AG20443 (cell line): ENCODE measurements around the gene ILDR2.

Experiments
- DNase-seq: peaks from one replicate; pipeline ENCODE4 v3.0.0; 2012; ENCODE audit warnings: low spot score, mixed read lengths

ILDR2 gene

GRCh38 chr1:166969074-166969677 lies 6.2 kb downstream of the ILDR2 start:
- DNase-seq = no peak

DNA sequence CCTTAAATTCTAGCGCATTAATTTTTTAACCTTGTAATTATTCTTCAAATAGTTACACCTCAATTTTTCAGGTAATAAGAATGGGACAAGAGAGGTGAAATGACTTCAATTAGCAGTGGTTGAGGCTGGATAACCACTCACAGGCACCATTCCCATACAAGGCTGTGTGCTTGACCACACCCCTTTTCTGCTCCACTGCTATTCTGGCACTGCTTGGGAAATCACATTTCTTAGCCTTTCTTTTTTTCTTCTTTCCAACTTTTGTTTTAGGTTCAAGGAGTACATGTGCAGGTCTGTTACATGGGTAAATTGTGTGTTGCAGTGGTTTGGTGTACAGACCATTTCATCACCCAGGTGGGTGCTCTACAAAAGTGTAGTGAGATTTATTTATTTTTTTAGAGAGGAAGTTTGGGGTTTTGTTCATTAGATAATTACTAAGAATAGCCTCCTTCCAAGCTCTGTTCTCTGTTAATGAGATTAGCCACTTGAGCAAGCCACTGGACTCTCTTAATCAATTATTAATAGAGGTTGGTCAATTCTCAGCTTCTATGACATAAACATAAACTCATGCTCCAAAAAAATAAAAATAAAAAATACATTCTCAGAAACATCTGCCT lies 14.4 kb downstream of the ILDR2 start:
- DNase-seq = no peak

DNA sequence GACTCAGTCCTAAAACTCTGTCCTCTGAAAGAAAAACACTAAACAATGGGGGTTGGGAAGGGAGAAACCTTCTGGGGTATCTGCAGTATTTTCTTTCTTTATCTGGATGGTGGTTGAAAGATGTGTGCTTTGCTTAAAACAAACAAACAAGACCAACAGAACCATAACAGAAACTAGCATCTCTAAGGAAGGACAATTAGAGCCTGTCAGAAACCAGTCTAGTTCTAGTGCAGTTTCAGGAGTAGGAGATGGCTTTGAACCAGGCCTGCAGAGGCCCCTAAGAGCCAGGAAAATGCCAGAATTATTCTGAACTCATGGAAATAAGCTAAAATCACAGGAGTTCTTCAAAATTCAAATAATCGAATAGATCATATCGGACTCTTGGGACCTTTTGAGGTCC lies 18.5 kb downstream of the ILDR2 start:
- DNase-seq = no peak

- no peak for DNase-seq
Measured at GRCh38 chr1:166956057-166956850, 19.1 kb downstream of the ILDR2 start.

GRCh38 chr1:166953491-166953890 lies 21.8 kb downstream of the ILDR2 start:
- DNase-seq = no peak

DNA sequence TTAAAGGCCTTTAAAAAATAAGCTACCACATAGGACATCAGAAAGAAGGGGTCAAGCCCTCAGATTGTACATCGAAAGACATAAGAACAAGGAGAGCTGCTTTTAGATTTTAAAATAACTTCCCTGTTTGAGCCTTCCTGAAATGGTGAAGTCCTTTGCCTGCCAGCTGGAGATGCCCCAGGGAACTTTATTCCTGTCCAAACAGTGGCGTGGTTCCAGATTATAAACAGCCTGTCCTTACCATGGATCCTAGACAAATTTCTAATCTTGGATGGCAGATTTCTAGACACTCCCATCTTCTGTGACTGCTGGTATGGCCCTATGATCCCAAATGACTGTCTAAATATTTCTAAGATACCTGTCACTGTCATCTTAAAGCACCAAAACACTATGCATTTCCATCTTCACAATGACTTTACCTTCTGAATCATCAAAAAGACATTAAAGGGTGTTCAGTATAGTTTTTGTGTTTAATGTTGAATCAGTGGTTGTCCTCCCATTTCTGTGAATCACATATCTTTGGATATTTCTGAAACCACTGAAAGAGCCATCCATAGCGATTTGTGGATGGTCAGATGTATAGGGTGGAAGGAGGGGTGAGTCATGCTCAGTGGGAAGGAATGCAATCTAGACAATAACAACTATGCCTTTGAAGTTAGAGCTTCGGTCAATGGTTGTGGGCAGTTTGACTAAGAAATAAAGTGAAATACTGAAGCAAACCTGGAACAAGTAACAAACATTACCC lies 23.2 kb downstream of the ILDR2 start:
- no peak for DNase-seq

GRCh38 chr1:166951050-166951449 lies 24.3 kb downstream of the ILDR2 start:
- DNase-seq = no peak

GRCh38 chr1:166950156-166950555 lies 25.2 kb downstream of the ILDR2 start:
- no peak for DNase-seq

- no peak for DNase-seq
Measured at GRCh38 chr1:166948856-166949350, 26.4 kb downstream of the ILDR2 start.

DNA sequence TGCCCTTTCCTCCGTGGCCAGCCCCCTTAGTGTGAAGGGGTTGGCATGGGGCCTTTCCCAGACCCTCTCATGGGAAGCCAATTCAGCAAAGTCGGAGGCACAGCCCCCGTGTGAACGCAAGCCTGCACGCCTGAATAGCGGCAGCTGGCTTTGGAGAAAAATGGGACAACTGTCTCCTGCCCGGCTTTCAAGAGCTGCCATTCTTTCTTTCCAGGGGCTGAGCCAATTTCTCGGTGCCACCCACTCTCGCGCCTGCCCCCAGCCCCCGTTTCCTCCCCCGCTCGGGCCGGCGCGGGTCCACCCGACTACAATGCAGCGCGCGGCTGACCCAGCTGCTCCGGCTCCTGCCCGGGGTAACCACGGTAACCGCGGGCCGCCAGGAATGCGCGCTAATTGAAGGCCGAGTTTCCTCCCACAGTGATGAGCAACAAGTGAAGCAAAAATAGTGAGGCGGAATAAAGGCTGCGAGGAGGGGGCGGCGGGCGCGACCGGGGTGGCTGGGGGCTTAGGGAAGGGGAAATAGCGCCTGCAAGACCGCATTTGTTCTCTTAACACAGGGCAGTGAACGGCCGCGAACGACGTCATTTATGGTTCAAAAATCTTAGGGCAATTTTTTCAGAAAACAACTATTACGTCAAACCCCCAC lies 27.8 kb downstream of the ILDR2 start:
- DNase-seq = peak; percentile 89

GRCh38 chr1:166944186-166944967 lies 31.0 kb downstream of the ILDR2 start:
- peak; percentile 21 for DNase-seq

DNA sequence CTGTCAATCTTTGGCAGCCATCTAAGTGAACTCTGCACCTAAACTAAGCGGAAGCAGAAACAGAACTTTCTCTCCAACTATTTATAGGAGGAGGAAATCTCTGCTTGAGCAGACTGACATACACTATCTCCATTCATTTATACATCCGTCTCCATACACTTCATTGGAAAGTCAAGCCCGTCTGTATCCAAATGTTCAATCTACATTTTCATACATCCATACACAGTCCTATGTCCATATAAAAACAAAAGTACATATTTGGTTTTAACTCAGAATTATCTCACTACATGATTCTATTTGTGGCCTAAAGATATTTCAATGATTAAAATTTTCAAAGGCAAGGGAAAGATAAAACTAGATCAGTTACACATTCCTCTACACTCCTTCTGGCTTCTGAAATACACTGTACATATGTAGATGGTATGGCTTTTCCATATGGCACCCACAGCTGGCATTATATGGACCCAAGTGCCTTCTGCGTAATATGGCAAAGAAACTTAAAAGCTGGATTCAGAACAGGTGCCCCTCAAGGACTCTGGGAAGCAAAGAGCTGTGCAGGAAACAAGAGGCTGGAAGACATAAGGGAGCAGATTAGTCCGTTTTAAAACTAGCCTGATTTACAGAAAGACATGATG lies 35.5 kb downstream of the ILDR2 start:
- no peak for DNase-seq

DNA sequence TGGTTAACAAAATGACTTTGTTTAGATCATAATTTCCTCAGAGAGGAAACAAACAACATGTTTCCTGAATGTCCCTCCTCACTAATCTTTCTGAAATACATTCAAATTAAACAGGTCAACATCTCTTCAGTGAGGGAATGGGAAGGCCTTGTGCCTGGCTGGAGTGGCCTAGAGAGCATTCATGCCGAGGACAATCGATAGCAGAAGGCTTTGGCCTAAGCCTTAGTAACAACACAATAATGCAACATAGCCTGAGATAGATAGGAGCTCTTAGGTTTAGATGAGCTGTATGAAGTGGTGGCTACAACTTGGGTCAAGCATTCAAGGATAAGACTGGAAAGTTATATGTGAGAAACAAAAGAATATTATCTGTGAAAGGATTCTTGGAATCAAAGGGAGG lies 37.4 kb downstream of the ILDR2 start:
- DNase-seq = no peak

DNA sequence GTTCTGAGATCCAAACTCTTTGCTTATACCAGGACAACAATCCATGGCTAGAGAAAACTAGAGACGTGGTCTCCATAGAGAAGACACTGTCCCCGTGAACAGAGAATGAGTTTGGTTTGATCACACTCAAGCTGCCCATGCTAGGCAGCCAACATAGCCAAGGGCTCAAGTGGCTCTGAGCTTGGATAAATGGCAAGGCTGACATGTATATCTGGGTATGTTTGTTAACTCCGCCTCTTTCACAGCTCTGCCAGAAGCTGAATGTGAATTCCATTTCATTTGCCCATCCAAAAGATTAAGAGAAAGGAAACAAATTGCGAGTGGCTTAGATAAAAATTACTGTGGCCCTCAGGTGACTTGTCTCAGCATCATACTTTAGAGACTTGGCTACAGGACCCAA lies 38.0 kb downstream of the ILDR2 start:
- DNase-seq = no peak

DNA sequence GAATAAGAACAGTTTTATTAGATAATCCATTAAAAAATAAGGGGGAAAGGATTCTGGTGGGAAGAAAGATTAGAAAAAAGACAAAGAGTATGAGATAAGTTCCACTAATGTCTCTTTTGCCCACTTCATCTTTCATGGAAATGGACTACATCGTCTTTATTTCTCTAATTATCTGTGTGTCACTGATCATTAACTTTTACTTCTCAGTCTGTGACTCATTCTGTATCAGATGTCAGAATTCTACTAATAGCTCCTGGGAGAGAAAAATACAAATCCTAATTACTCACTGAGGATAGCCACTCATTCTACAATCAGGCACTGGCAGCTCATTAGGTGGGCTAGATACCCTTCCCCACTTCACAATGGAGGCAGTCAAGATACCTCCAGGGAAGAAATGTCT lies 41.7 kb downstream of the ILDR2 start:
- no peak for DNase-seq

- no peak for DNase-seq
Measured at GRCh38 chr1:166933140-166933539, 42.2 kb downstream of the ILDR2 start.

DNA sequence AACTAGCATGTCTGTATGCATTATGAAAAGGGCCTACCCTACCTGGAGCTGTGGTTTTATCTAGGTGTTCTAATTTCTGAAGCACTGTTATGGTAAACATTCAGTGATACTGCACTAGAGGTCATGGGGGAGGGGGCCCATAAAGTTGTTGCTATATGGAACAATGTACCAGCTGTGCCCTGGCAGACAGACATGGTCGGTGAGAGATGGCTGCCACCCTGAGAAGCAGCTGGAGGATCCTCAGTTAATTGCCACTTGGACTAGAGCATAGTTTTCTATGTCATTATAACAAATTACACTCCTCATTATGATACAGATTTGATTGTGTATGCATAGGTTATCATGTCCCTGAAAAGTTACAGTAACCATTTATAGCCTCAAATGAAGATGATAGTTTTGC lies 45.4 kb downstream of the ILDR2 start:
- DNase-seq = no peak

DNA sequence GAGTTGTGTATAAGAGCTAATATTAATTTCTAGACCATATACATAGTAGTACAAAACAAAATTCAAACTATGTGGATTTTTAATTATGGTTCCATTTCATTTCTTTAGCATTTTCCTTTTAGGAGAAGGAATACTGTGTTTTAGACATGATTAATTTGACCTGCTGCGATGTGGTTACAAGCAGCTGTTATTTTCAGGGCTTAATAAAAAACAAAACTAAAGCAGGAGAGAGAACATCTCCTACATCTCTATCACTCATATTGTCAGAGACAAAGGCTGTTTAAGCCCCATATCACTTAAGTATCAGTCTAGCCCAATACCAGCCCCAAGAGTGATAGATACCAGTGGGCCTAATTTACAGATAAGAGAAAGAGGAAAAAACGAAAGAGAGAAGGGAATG lies 47.6 kb downstream of the ILDR2 start:
- DNase-seq = no peak

DNA sequence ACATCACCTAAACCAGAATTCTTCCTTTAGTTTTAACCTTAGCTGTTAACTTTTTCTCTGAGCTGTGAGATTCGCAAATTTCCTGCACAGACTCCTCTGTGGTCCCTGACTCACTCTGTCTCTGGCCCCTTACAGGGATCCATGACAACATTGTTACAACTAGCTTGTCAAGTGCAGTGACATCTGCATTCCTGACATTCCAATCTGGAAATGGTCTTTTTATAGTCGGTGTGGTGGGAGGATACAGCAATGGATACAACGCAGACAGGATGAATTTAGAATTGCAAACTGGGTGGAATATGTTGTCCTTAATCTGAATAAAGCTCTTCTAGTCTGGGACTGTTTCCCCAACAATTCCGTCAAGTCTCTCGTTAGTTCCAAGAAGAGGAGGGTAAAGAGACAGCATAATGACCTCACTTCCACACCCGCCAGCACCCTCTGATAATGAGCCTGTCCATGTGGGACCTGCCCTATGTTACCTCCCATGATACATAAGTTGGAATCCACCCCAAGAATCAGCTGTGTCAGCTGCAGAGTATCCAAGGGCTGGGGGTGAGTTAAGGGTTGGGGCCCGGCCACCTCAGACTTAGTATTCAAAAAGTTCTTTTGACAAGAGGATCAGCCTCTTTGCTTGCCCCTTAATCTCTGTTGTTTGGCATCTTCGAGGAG lies 49.4 kb downstream of the ILDR2 start:
- peak; percentile 58 for DNase-seq
